ENCODE measurements around the gene LRRC75A.

- TF ChIP-seq, protein P1, sequence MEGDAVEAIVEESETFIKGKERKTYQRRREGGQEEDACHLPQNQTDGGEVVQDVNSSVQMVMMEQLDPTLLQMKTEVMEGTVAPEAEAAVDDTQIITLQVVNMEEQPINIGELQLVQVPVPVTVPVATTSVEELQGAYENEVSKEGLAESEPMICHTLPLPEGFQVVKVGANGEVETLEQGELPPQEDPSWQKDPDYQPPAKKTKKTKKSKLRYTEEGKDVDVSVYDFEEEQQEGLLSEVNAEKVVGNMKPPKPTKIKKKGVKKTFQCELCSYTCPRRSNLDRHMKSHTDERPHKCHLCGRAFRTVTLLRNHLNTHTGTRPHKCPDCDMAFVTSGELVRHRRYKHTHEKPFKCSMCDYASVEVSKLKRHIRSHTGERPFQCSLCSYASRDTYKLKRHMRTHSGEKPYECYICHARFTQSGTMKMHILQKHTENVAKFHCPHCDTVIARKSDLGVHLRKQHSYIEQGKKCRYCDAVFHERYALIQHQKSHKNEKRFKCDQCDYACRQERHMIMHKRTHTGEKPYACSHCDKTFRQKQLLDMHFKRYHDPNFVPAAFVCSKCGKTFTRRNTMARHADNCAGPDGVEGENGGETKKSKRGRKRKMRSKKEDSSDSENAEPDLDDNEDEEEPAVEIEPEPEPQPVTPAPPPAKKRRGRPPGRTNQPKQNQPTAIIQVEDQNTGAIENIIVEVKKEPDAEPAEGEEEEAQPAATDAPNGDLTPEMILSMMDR (conservative IDR thresholded peaks at IDR 0.05) = no peak
- TF ChIP-seq EZH2 (IDR thresholded peaks at IDR 0.05; ENCODE audit: low read depth) = no peak
These were observed 21.9 kb upstream of the LRRC75A start for GRCh38 chr17:16513873-16514272.
